GM21619 (cell line): ENCODE data around the gene RRP36.

Experiments
- ATAC-seq: cut with Tn5 transposase; IDR thresholded peaks from one replicate; pipeline ENCODE4 v1.9.1; 2021; ENCODE audit not compliant: unreplicated experiment

RRP36 gene

GRCh38 chr6:43006251-43006650 lies 15.2 kb upstream of the RRP36 start:
- no peak for ATAC-seq

DNA sequence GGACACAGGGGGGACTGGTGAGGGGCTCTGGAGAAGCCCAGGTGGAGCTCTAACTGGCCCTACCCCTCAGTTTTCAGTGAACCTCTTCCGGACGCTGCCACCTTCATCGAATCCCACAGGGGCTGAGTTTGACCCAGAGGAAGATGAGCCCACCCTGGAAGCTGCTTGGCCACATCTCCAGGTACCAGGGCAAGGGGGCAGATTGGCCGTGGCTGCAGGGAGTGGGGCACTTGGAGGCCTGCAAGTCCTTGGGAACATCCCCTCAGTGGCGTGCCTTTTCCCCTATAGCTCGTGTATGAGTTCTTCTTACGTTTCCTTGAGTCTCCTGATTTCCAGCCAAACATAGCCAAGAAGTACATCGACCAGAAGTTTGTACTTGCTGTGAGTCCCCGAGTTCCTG lies 14.3 kb upstream of the RRP36 start:
- no peak for ATAC-seq

GRCh38 chr6:43009124-43009523 lies 12.3 kb upstream of the RRP36 start:
- no peak for ATAC-seq

GRCh38 chr6:43011207-43011606 lies 10.2 kb upstream of the RRP36 start:
- ATAC-seq: no peak

GRCh38 chr6:43012364-43012763 lies 9.1 kb upstream of the RRP36 start:
- no peak for ATAC-seq

DNA sequence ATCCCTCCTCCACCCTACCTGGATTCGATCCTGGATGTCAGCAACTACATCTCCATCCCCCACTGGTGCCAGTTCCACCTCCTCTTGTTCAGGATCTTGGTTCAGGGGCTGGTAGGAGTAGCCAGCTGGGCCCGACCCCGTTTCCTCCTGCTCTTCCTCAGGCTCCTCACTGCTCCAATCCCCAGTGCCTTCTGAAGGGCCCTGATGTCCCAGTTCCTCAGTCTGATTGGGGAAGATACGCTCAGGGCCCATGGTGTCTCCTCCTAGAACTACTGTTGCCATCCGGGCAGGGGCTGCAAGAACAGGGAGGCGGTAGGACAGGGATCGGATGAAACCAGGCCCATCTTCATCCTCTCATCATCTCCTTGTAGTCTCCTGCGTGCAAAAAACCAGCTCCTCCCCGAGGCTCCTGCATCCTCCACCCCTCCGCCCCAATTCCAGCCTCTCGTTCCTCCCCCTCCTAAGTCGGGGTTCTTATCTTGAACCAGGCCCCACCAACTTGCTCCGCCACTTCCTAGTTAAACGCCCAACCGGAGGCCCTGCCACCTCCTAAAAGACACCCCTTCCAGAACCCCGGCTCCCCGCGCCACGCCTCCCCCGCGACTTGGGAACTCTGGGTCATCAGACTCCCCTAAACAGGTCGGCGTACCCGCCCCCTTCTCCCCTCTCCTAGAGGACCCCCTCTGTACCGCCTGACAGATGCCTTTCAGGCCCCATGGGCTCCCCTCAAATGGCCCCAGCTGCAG lies 8.2 kb upstream of the RRP36 start:
- peak; percentile 4 for ATAC-seq

GRCh38 chr6:43013843-43014433 lies 7.5 kb upstream of the RRP36 start, which contains the start of the genes KLHDC3 and MEA1:
KLHDC3 (plus strand) TSS chr6:43014249; CDS start chr6:43017193, 2,944 bp downstream.
MEA1 (minus strand) TSS chr6:43013946; CDS start chr6:43013813, 133 bp downstream.
- ATAC-seq: peak; percentile 91

DNA sequence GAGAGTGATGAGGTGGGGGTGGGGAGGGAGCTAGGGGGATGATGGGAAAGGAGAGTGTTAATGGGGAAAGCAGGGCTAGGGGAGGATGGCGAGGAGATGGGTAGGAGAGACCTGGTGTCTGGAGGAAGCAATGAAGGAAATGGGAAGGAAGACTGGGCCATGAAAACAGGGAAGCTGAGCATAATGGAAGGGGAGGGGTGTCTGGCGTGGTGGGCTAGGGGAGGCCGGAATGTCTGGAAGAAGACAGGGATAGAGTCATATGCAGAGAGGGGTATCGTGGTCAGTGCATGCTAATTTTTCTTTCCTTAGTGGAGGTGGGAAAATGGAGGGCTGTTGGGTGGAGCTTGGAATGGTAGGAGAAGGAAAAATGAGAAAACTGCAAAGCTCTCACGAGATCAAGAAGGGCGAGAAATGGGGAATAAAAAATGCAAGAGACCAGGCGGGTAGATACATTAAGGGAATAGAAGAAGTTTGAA lies 7.0 kb upstream of the RRP36 start:
- no peak for ATAC-seq

DNA sequence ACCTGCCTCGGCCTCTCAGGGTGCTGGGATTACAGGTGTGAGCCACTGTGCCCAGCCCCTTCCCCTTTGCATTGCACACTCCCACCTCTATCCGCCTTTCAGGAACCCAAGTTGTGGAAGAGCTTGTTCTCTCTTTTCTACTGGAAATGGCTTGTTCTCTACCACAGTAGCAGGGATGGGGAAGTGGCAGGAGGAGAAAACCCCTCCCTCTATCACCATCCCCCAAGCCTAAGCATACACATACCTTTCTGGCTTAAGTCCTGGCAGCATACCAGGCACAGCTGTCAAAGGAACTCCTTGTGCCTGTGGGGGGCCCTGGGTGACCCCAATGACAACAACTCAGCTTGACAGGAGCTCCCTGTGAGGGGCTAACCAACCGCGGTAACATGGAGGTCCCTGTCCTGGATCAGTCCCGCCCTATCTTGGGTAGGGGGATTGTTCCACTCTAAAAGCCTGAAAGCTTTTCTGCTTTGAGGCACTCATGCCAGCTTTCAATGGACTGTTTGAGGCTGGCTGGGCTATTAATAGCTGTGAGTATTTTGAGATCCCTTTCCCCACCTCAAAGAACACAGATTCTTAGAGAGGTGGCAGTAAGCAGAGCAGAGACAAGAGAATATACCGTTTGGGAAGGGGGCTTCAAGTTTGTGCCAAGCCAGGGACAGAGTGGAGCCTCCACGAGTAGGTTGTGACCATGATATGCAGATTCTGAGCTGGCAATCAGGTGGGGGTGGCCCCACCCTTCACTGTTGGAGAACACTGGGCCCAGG lies 5.1 kb upstream of the RRP36 start:
- ATAC-seq: no peak

- ATAC-seq: no peak
Measured at GRCh38 chr6:43016943-43017334, 4.5 kb upstream of the RRP36 start.

GRCh38 chr6:43019152-43019551 lies 2.3 kb upstream of the RRP36 start:
- ATAC-seq: no peak

DNA sequence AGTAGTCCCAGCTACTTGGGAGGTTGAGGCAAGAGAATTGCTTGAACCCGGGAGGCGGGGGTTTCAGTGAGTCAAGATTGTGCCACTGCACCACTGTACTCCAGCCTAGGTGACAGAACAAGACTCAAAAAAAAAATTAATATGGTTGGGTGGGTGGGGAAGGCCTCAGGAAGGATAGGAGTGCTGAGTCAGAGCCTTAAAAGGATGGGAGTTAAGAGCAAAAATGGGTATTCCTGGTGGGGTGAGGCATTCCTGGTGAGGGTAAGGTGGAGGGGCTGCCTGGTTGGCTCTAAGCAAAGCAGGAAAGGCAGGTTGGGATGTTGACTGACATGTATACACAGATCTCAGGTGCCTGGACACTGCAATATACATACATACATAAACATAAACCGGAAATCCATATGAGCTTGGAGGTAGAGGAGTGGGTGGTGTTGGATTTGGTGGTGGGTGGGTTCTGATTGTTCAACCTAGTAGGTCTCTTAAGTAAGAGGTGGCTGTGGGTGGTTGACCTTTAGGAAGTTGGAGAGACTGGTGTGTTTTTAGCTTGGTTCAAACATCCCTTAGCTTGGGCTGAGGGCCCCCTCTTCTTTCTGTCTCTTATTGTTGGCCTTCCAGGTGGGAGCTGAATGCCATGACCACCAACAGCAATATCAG lies 1.2 kb upstream of the RRP36 start:
- ATAC-seq: no peak

GRCh38 chr6:43020847-43021246 lies 576 bp upstream of the RRP36 start:
- ATAC-seq: no peak

DNA sequence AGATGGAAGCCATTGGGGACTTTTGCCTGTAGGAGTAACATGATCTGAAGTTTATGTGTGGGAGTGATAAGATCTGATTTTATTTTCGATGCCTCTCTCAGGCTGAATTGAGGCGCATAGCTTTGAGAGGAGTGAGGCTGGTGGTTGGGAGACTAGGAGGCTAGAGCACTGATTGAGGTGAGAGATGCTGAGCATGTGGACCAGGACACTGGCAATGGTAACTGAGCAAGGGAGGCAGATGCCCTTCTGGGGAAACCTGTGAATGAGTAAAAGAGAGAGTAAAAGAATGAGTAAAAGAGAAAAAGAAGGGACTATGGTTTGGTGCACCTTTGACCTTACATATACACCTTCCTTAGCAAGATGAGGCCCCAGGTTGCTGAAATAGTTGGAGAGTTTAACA lies 3.0 kb downstream of the RRP36 start:
- ATAC-seq: no peak

DNA sequence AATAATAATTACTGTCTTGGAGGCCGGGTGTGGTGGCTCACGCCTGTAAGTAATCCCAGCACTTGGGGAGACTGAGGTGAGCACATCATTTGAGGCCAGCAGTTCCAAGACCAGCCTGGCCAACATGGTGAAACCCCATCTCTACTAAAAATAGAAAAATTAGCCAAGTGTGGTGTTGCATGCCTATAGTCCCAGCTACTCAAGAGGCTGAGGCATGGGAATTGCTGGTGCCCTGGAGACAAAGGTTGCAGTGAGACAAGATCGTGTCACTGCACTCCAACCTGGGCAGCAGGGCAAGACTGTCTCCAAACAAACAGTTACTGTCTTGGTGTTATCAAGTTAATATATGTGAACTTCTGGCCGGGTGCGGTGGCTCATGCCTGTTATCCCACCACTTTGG lies 4.9 kb downstream of the RRP36 start:
- ATAC-seq: no peak

GRCh38 chr6:43029120-43029519 lies 7.7 kb downstream of the RRP36 start:
- no peak for ATAC-seq

DNA sequence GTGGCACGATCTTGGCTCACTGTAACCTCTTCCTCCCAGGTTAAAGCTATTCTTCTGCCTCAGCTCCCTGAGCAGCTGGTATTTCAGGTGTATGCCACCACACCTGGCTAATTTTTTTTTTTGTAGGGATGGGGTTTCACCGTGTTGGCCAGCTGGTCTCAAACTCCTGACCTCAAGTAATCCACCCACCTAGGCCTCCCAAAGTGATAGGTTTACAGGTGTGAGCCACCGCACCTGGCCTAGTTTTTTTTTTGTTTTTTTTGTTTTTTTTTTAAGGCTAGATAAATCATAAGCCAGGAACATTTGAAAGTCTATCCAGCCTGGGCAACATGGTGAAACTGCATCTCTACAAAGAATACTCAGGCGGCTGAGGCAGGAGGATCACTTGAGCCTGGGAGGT lies 10.9 kb downstream of the RRP36 start:
- ATAC-seq: no peak

DNA sequence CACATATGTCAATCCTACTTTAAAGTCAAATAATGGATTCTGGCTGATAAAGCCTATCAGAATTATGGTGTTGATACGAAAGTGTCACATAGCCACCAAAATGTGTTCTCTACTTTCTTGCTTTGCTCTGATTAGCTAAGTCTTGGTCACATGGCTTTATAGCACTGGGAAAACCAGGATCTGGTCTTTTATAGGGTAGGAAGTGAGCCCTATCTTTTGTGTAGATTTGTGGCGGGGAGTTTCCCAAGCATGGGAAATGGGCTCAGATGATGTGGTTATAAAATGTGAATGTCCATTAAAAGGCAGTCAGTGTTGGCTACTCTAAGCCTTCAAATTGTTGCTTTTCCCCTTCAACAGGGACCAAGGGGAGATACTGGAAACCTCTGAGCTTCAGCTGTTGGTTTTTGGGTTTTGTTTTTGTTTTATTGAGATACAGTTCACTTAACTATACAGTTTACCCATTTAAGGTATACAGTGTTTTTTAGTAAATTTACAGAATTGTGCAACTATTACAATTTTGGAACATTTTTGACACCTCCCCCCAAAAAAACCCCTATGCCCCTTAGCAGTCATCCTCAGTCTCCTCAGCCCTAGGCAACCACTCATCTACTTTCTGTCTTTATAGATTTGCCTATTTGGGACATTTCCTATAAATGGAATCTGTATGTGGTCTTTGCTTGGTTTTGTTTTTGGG lies 12.2 kb downstream of the RRP36 start:
- ATAC-seq: no peak

GRCh38 chr6:43034190-43034525 lies 12.7 kb downstream of the RRP36 start:
- no peak for ATAC-seq

DNA sequence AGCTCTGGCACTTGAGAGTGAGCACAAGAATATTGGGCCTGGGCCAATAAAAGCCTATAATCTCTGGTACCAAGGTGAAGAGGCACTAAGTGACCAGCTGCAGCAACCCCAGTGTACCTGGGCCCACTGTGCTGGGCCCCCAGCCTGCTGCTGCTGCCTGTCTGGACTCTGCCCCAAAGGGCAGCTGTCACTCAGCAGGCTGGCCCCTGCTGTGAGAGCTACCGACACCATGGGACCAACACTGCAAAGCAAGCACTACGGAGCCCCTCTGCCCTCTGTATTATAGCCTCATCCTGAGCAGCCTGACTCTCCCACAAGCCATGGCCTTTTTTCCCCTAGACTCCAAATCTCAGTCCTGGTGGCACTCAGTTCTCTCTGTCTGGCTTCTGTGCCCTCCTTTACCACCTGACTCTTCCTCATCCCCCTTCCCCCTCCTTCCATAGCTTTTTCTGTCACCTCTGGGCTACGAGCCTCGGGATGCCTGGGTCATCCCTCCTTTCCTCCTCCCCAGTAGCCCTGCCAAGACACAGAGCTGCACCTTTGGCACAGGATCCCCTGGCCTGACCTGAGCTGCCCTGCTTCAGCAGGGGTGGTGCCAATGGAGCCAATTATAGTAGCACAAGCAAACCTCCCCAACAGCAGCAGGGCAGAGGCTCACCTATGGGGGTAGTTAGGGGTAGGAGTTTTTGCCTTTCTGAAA lies 14.2 kb downstream of the RRP36 start:
- no peak for ATAC-seq
